Dermis blood vessel endothelial cell (primary cell): ENCODE measurements around the gene ZNRD2. TPM values are rescaled to one million over a fixed set of nuclear protein-coding genes. Genes with fewer than 3 reads are reported as not detected.
"Not testable (repeated sequence)": the region's sequence is repeated elsewhere in the genome, so short reads cannot be mapped to it uniquely, and the experiment has no call there.

Source experiments
- DNase-seq: peaks from one replicate; pipeline ENCODE4 v3.0.0; 2010
- total RNA-seq: library from RNA; depleted of rRNA; stranded (reverse); fragments of >200 nt; gene quantifications from 2 replicates; pipeline ENCODE4 v1.2.3, GENCODE V29; 2014

Gene ZNRD2
- total RNA-seq, result 38.7 and 47.5 TPM in 2 replicates

DNA sequence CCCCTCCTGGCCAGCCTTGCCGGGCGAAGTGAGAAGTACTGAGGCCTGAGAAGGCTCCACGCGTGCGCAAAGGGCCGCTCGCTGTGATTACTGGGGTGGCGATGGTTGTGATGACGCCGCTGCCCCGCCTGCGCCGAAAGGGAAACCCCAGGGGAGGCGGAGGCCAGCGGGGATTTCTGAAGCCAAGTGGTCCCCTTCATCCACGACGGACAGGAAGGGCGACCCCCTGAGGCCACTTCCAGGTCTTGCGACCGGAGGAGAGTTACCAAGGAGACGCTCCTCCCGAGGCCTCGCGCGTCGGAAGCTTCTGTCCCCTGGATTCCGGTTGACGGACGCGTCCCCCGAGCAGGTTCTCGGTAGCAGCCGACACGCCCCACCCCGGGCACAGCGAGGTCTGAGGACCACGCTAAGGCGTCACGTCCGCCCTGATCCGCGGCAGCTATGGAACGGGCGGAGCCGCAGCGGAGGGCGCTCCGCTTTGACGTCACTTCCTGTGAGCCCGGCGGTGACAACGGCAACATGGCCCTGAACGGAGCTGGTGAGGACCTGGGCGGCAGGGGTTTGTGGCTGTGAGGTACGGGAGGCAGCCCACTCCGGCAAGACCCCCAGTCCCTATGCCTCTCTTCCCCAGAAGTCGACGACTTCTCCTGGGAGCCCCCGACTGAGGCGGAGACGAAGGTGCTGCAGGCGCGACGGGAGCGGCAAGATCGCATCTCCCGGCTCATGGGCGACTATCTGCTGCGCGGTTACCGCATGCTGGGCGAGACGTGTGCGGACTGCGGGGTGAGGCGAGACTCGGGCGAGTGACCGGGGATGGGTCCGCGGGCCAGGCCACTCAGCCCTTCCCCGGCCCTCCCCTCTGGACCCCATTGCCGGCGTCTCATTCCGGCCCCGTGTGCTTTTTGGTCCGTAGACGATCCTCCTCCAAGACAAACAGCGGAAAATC is at the start of gene ZNRD2:
Gene ZNRD2, plus strand, starts transcription at position 505 of the 946 bp plus-strand sequence. Its CDS starts 15 bp downstream, at position 520.
- DNase-seq, result peak; percentile 99

- not testable (repeated sequence) for DNase-seq
These were observed 48.3 kb upstream of the ZNRD2 start for GRCh38 chr11:65521777-65522521.

- not testable (repeated sequence) for DNase-seq
These were observed 47.3 kb upstream of the ZNRD2 start for GRCh38 chr11:65522718-65523630.

GRCh38 chr11:65523631-65523968 is 46.7 kb upstream of the ZNRD2 start:
- not testable (repeated sequence) for DNase-seq

- DNase-seq, result no peak
These were observed 46.1 kb upstream of the ZNRD2 start for GRCh38 chr11:65524014-65524740.

- DNase-seq, result peak; percentile 87
These were observed 45.3 kb upstream of the ZNRD2 start, which contains the start of gene SCYL1 for GRCh38 chr11:65524741-65525545. Gene SCYL1, plus strand, starts transcription at chr11:65525083. Its CDS starts 71 bp downstream, at chr11:65525154.

DNA sequence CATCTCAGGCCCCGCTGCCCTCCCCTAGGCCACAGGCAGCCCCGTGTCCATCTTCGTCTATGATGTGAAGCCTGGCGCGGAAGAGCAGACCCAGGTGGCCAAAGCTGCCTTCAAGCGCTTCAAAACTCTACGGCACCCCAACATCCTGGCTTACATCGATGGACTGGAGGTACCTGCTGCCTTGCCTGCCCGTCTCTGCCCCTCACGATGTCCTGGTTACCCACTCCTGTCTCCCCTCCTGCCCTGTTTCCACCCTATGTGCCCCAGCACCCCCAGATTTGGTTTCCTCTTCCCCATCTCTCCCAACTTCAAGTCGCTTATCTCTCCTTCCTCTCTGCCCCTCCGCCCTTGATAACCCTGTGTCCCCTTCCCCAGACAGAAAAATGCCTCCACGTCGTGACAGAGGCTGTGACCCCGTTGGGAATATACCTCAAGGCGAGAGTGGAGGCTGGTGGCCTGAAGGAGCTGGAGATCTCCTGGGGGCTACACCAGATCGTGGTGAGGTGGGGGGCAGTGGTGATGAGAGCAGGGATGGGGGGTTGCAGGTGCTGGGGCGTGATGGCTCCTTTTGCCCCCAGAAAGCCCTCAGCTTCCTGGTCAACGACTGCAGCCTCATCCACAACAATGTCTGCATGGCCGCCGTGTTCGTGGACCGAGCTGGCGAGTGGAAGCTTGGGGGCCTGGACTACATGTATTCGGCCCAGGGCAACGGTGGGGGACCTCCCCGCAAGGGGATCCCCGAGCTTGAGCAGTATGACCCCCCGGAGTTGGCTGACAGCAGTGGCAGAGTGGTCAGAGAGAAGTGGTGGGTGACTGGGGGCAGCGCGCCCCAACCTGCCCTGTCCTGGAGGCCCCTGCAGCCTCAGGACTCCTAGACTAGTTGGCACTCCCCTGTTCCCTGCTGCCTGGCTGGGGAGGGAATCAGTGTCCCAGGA is 44.5 kb upstream of the ZNRD2 start:
- no peak for DNase-seq

DNA sequence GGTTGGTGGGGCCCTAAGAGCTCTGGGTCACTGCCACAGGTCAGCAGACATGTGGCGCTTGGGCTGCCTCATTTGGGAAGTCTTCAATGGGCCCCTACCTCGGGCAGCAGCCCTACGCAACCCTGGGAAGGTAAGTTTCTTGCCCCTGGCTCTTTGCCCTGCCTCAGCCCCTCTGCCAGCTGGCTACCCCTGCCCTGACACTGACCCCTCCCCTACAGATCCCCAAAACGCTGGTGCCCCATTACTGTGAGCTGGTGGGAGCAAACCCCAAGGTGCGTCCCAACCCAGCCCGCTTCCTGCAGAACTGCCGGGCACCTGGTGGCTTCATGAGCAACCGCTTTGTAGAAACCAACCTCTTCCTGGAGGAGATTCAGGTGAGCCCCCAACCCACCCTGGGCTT is 43.5 kb upstream of the ZNRD2 start:
- DNase-seq, result no peak

GRCh38 chr11:65528819-65529350 is 41.4 kb upstream of the ZNRD2 start:
- no peak for DNase-seq

GRCh38 chr11:65529475-65530156 is 40.7 kb upstream of the ZNRD2 start:
- no peak for DNase-seq

DNA sequence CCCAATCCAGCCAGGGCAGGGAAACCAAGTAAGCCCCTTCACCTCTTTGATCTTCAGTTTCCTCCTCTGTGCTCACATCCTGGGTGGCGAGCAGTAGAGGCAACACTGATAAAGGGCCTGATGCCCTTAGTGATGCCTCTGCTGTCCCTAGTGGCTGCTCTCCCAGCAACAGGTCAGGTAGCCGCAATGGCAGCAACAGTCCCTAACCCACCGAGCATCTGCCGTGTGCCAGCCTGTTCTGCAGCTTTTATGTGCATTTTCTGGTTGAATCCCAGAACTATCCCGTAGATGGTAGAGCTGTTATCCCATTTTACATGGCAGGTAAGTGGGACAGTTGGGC is 40.1 kb upstream of the ZNRD2 start:
- no peak for DNase-seq

- no peak for DNase-seq
These were observed 37.8 kb upstream of the ZNRD2 start for GRCh38 chr11:65532388-65533064.

DNA sequence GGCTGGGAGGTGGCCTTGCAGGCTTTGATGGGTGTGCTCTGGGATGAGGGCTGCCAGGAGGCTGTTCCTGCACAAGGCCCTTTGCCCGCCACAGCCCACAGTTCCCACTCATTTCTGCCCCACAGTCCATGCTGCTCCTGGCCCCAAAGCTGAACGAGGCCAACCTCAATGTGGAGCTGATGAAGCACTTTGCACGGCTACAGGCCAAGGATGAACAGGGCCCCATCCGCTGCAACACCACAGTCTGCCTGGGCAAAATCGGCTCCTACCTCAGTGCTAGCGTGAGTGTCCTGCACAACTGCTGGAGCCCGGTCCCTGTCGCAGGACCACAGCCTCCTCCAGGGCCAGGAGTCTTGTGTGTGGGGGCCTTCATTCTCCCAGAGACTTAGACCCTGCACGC is 35.2 kb upstream of the ZNRD2 start:
- no peak for DNase-seq

GRCh38 chr11:65536412-65537295 is 33.6 kb upstream of the ZNRD2 start:
- no peak for DNase-seq

- DNase-seq, result no peak
These were observed 33.0 kb upstream of the ZNRD2 start for GRCh38 chr11:65537296-65537597.

DNA sequence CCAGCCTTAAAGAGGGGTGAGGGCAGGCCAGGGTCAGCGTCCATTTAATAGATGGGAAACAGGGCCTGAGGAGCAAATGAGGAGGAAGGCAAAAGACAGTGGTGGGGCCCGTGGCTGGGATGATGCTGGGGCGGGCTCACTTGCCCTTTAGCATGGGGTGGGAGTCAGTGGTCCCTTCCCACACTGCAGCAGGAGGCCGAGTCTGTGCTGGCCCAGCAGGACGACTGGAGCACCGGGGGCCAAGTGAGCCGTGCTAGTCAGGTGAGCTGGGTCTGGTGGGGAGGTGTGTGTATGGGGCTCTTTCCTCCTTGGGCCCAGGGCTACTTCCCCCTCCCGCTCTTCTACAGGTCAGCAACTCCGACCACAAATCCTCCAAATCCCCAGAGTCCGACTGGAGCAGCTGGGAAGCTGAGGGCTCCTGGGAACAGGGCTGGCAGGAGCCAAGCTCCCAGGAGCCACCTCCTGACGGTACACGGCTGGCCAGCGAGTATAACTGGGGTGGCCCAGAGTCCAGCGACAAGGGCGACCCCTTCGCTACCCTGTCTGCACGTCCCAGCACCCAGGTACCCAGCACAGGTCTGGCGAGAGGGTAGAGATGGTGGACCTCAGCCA is 32.6 kb upstream of the ZNRD2 start:
- DNase-seq, result no peak
